ENCODE measurements around the gene ATP2B1. TPM values are rescaled to one million over a fixed set of nuclear protein-coding genes. Genes with fewer than 3 reads are reported as not detected.

ATP2B1 gene
- total RNA-seq, 1 experiment from 2014 or later: 91.2 TPM

DNA sequence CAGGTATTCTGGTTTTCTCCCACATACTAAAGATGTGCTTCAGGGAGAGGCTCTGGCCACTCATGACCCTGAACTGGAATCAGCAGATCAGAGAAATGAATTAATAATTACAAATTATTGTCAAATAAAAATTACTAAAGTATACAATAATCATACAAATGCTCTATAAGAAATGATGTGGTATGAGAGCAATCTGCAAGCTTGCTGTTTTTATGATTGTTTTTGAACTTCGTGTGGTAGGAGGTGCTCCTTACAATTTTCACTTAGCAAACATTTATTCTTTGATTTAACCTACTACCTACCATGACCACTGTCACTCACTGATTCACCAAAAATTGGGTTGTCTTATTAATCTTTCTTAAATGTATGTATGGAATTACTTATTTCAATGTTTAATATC lies 16.2 kb downstream of the ATP2B1 start:
- DNase-seq (ENCODE audit: low read depth): no peak

DNA sequence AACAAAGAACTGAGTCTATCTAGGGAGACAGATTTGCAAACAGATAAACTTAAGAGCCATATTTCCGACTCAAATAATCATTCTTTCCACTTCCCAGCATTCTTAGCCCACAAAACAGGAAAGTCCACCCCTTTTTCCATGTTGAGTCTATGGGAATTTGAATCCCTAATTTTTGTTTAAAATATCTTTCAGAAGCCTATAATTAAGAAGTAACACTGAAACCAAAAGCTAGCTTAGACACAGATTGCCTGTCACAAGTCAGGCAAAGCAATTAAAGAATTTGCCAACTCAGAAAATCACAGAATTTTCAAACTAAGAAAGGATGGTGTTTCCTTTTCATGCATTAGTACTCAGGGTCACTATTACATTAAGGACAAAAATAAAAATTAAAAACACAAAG lies 17.0 kb downstream of the ATP2B1 start:
- DNase-seq (ENCODE audit: low read depth): no peak

DNA sequence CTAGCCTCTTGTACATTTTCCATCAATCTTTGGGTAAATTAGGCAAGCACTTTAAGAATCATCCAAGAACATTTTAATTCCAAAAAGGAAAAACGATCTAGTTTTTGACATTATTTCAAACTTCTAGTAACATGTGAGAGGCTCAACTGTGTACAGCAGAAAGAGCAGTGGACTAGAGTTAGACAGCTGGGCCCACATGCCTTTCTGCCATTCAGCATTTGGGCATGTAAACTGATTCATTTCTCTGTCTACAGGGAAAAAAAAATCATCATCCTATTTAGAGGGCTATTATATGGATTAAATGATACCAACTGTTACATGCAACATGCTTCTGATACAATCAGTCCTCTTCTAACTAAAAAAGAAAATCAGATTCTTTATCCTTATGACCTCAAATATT lies 17.7 kb downstream of the ATP2B1 start:
- DNase-seq (ENCODE audit: low read depth): no peak

DNA sequence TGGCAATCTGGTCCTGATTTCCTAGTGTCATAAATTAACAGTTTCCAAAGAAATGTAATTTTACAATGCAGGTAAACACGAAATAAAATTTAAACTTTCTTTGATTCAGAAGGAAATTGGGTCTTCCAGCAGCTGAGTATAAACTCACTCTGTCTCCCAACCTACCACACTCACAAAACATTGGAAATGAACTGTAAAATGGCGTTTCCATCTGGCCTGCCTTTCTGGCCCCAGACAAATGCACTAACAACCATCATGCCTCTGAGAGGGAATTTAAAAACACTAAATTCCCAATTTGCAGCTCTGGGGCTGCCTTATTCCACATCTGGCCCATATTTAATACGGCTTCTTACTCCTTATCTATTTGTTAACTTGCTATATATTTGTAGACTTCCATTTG lies 19.3 kb downstream of the ATP2B1 start:
- no peak for DNase-seq (ENCODE audit: low read depth)

DNA sequence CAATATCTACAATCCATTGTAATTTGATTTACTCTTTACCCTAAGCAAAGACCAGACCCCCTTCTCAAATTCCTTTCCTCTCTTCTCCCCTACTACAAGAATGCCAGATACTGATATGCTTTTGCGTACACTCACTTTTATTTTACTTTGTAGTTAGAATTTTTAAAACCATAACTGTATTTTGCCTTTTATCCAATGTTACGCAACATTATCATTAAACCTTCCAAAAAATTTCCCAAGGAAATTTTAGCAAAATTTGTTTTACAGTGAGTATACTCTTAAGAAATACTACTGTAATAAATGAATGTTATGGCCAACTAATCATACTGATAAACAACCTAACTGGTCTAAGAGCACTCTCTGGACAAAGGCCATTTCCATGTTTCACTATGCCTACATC lies 22.3 kb downstream of the ATP2B1 start:
- DNase-seq (ENCODE audit: low read depth): no peak

DNA sequence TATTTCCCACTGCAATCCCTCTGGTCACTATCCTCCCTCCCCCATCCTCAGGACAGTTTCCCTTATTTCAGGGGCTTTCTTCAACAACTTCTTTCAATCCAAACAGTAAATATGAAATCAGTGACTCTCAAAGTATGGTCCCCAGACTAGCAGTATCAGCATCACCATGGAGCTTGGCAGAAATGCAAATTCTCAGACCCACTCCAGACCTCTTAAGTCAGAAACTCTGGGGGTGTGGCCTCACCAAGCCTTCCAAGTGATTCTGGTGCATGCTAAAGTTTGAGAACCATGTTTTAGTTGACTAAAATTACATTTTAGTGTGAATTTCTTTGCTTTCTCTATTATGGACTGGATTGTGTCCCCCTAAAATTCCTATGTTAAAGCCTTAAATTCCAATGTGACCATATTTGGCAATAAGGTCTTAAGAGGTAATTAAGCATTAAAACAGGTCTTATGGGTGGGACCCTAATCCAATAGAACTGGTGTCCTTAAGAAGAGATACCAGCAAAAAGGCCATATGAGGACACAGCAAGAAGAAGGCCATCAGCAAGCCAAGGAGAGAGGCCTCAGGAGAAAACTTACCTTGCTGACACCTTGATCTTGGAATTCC lies 23.2 kb downstream of the ATP2B1 start:
- no peak for DNase-seq (ENCODE audit: low read depth)

DNA sequence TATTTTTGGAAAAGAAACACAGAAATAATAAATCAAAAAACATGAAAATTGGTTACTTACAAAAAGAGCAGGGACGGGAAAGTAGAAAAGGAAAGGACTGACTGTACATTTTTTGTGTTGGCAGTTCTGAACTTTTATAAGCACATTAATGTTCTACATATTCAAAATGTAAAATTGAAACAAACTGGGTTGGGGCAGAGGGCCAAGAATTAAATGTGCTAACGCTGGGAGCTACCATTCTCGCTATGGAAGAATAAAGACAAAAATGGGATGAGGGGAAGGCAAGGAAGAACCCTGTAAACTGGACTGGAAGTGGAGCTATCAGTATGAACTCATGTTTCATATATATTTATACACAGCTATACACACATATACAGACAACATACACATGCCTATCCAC lies 24.5 kb downstream of the ATP2B1 start:
- DNase-seq (ENCODE audit: low read depth): no peak

DNA sequence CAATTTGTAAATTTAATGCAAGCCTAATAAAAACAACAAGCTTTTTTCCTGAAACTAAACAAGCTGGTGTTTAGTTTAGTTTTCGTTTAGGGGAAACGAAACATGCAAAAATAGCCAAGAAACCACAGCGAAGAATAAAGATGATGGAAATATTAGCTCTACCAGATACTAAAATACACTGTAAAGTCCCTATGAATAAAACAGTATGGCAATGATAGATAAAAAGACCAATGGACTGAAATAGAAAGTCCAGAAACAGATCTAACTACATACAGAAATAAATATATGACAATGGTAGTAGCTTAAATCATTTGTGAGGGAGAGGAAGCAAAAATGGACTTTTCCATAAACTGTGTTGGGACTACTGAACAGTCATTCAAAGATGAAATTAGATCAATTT lies 26.4 kb downstream of the ATP2B1 start:
- DNase-seq (ENCODE audit: low read depth): no peak

DNA sequence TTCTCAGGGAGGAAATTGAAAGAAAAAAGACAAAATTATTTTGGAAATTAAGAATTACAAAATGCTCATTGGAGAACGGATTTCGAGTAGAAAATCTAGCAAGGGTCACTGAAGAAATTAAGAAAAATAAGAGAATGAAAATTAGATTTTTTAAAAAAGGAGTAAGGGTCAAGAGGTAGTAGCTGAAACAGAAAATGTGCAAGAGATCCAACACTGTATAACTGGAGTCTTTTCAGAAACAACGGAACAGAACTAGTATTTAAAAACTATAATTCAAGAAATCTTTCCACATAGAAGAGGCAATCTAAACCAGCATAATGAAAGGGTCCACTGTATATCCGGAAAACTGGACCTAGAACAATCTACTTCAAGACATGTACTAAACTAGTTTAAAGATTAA lies 28.2 kb downstream of the ATP2B1 start:
- no peak for DNase-seq (ENCODE audit: low read depth)

DNA sequence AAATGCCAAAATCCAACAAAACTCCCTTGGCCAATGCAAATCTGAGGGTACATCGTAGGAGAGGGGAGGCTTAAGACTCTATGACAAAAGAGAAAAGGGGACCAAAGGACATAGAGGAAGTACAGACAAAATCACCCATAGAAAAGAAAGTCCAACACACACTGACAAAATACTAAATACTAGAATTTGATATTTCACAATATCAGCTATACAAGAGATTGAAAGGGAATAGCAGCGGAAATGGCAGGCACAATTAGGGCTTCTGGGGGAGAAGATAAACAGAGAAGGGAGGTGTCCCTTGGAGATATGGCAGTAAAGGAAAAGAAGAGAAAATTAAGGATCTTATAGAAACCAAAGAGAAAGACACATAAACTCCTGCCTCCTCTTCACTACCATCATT lies 29.0 kb downstream of the ATP2B1 start:
- DNase-seq (ENCODE audit: low read depth): no peak

DNA sequence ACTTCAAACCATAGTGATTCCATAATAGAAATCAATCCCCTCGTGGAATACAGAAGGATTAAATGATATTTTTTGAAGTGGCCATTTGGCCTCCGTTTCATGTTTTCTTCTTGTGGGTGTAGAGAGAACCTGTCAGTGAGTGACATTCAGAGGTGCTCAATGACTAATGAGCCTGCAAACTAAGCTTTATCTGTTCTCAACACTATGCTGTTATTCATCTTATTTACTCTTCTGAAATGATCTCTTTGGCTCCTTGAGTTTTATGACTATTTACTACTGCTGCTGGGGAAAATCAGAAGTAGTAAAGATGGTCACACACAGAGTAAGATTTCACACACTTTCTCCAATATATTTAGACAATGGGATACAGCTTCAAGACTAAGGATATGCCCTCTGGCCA lies 30.4 kb downstream of the ATP2B1 start:
- peak; percentile 25 for DNase-seq (ENCODE audit: low read depth)

DNA sequence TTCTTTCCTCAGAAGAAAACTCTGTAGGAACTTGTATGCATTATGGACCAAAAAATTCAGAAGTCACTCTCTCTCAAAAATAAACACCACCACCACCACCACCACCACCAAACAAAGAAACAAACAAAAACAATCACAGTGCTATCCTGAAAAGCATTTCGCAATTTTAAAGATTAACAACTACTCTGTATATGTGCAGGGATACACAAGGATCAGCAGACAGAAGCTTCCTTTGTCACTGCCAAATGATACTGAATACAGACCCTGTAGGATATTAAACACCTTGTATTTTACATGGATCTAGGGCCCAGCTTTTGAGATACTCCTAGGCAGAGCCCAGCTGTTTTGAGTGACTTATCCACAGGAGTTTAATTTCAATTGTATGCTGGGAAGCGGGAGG lies 31.7 kb downstream of the ATP2B1 start:
- DNase-seq (ENCODE audit: low read depth): no peak

DNA sequence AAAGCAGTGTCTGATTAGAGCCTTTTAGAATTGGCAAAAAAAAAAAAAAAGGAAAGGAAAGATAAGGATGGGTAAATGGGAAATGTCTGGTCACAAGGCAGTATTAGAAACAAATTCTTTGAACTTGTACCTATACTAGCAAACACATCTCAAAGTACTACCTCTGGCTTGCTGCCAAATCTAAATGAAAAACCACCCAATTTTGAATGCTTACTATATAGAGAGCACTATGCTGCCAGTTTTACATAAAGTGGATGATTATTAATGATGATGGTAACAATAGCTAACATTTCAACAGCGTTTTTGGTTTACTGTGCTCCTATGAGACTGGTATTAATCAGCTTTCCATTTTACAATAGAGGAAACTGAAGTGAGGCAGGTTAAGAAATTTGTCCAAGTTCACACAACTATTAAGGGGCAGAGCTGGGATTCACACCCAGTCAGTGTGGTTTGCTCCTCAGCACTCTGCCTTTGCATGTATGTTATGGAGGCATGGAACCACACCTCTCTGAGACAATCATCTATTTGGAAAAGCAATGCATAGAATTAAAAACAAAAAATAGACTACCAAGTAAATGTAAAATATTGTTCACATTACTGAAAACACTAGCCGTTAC lies 34.2 kb downstream of the ATP2B1 start:
- no peak for DNase-seq (ENCODE audit: low read depth)

DNA sequence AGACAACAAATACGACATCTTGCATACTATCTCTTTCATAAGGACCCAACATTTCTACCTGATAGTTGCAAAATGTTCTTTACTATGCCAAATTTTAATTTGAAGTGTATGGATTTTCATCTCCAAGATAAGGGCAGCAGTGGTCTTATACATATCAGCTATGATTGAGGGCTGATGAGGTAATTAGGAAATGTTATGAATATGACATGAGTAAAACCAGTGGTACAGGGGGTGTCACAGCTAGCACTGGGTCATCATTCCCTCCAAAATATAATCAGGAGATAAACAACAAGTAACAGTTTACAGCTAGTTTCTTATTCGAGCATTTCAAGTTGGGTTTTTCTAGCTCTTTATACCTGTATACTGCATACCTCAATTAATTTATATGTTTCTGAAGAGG lies 35.0 kb downstream of the ATP2B1 start:
- no peak for DNase-seq (ENCODE audit: low read depth)

DNA sequence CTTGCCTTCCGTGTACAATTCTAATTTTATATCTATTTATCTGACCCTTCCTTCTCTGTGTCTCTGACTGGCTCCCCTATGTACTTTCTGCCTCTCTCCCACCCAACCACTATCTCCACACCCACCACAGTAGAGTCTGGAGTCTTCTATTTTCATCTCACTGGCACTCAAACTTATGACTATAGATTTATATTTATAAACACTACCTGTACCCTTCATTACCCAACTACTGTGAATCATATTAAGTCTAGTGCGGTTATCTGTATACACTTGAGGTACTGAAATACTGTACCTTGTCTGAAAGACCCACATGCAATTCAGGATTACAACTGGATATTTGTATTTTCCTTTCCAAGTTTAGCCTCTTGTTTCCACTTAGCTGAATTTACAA lies 36.1 kb downstream of the ATP2B1 start:
- no peak for DNase-seq (ENCODE audit: low read depth)

DNA sequence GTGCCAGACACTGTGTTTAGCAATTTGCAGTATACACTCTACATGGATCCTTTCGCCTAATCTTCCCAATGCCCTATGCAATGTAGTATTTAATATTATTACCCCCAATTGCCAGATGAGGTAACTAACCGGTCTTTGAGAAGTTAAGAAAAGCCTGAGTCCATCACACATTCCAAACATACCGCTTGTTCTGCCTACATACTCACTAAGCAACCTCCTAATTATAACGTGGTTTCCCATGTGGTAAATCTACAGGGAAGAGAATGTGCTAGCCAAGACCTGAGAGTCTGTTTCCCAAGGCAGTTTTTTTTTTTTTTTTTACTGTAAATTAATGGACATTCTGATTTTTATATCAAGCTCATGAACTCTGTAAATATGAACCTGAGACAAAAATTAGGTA lies 37.2 kb downstream of the ATP2B1 start:
- DNase-seq (ENCODE audit: low read depth): peak; percentile 74

DNA sequence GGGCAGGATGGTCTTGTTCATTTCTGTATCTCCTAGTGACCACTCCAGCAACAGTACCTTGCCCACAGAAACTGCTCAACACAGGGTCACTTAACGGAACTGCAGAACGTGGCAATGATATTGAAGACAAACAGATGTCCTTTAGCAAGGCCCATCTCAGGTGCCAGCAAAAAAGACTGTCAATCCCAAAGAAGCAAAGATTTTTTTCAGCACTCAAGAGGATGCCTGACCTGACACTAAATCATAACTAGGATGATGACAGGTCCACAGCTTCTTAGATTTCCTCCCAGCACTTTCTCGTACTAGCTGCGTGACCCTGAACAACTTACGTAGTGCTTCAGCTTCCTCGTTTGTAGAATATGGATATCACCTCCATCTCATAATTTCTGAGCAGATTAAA lies 39.4 kb downstream of the ATP2B1 start:
- no peak for DNase-seq (ENCODE audit: low read depth)

DNA sequence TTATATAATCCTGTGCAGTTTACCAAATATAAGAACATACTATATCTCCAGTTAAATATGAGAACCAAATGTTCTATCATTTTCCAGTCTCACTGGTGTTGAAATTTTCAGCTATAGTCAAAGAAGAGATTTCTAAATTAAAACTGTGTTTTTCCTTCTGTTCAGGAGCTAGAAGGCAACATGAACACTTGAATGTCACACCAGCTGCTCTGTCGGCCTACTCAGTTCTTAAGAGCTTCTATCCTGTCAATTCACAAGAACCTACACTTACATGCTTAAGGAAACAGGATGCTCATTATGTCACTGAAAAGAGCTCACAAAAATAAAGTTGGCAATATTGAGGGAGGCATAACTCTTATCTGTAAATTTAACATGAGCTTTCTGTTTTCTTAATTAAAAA lies 43.1 kb downstream of the ATP2B1 start:
- DNase-seq (ENCODE audit: low read depth): no peak

DNA sequence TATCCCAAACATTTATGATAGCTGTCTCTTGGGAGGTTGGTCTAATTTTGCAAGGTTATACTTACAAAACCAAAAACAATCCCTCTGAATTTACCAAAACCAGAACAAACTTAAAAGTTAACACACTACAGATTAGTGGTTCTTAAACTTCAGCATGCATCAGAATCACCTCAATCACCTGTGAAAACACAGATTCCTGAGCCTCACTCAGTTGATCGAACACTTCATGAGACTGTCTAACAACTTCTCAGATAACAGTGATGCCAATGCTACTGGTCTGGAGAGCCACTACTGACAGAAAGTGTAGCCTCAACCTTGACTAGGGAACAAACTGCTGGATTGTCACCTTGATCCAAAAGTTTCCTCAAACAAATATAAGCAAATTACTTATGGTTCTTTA lies 44.2 kb downstream of the ATP2B1 start:
- DNase-seq (ENCODE audit: low read depth): no peak

DNA sequence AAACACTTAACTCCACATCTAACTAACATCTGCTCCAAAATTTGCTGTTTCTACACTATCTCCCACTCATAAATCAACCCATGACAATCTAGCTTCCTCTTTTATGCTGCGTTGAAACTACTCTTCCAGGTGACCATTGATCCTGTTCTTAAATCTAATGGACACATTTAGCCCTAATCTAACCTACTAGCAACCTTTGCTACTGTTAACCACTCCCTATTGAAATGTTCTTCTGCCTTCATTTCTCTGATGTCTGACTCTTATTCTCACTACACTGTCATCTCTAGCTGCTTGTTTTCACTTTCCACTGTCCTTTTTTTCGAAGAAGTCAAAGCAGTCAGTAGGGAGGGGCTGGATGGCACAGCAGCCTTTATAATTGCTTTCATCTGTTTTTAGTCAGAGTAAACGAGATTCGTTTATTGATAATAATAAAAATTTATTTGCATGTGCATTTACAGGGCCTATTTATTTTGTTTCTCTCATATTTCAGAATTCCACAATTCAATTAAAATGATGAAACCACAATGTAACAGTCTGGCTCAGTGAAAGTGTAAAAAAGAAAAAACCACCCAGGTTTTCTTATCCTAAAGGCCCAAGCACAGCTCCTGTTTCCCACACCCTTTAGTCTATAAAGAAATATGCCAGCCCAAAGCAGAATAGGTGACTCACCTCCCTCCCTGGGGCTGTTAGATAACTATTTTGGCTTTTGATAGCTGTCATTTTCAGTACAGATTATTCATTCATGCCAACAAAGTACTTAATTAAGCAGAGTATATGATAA lies 44.9 kb downstream of the ATP2B1 start:
- DNase-seq (ENCODE audit: low read depth): peak; percentile 59

DNA sequence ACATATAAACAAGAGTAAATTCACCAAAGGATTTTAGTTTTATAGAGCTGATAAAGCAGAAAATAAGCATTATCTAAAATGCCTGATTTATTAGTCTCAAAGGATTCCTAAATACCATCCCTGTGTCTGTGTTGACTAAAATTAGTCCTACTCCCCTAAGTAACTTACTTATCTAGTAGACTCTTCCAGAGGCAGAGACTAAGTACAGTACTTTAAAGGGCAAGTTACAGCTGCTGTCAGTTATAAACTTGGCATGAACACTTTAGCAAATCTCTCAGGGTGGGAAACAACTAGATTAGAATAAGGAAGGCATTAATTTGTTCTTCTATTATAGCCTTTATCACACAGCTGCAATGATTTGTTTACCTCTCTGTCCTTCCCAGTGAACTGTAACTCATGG lies 46.0 kb downstream of the ATP2B1 start:
- no peak for DNase-seq (ENCODE audit: low read depth)

DNA sequence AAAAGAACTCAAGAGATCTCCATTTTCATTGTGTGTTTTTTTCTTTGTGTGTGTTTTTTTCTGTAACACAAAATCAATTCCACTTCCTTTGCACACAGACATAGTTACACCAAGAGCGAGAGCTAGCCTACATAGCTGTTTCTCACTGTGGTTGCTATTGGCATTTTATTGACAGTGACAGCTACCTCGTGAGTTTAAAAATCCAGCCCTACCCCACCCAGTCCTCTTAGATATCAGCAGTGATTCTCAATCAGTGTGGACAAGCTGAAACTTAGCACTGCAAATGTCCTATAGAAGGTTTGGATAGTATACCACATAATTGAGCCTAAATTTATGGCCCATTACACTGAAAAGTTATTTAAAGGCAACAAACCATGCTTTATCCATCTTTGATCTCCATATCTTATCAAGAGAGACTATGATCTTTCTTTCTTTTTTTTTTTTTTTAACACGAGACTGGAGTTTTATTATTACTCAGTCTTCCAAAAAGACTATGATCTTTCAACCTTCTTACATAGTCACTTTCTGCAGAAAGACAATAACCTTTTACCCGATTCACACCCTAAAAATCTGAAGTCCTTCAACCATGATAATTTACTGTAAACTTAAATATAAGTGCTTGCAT lies 46.8 kb downstream of the ATP2B1 start:
- no peak for DNase-seq (ENCODE audit: low read depth)

DNA sequence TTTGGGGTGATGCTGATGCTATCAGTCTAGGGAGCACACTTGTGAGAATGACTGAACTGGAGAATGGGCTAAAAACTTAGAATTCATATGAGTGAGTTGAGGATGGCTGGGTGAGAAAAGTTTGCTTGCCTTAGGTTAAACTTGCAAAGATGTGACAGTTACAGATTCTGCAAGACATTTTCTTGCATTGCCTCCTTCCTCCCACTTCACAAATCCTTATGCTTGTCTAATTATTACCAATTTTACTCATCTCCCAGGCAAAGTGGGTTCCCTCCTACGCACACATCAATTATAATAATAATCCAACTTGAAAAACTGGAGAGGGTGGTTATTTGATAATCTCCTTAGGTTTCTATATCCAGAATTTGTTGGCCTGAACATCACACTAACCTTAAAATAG lies 50.9 kb downstream of the ATP2B1 start:
- no peak for DNase-seq (ENCODE audit: low read depth)

All from RPMI7951 (cell line).